Stimulated activated naive CD8-positive, alpha-beta T cell treated with anti-CD3 and anti-CD28 coated beads, Interleukin-15, amount 100 ng/mL, for 72 hours (primary cell): Measurements from ENCODE around the gene DLX5.

Experiments
- ATAC-seq: fragments of 150-1000 bp; cut with Tn5 transposase; 2 replicates; pipeline ENCODE4 v1.10.0; 2021; ENCODE audit warnings: mild to moderate bottlenecking, moderate library complexity
- DNase-seq, 2 donors: peaks; one replicate each; pipeline ENCODE4 v3.0.0; 2021 to 2022
- H3K27ac Mint-ChIP-seq, 2 donors: one replicate each; pipeline ENCODE4 v1.8.0; 2022; ENCODE audit warnings: mild to moderate bottlenecking in 2 of 2, mixed read lengths in 2 of 2, moderate library complexity in 2 of 2
- H3K27me3 Mint-ChIP-seq: one replicate; pipeline ENCODE4 v1.8.0; 2022; ENCODE audit warnings: mixed read lengths
- H3K4me1 Mint-ChIP-seq: one replicate; pipeline ENCODE4 v1.8.0; 2022; ENCODE audit warnings: mild to moderate bottlenecking, mixed read lengths
- H3K4me3 Mint-ChIP-seq, 2 donors: one replicate each; pipeline ENCODE4 v1.8.0; 2022; ENCODE audit warnings: mild to moderate bottlenecking in 2 of 2, mixed read lengths in 2 of 2, moderate library complexity in 1 of 2
- H3K9me3 Mint-ChIP-seq, 2 donors: one replicate each; pipeline ENCODE4 v1.8.0; 2022; ENCODE audit warnings: mixed read lengths in 2 of 2

Gene DLX5

DNA sequence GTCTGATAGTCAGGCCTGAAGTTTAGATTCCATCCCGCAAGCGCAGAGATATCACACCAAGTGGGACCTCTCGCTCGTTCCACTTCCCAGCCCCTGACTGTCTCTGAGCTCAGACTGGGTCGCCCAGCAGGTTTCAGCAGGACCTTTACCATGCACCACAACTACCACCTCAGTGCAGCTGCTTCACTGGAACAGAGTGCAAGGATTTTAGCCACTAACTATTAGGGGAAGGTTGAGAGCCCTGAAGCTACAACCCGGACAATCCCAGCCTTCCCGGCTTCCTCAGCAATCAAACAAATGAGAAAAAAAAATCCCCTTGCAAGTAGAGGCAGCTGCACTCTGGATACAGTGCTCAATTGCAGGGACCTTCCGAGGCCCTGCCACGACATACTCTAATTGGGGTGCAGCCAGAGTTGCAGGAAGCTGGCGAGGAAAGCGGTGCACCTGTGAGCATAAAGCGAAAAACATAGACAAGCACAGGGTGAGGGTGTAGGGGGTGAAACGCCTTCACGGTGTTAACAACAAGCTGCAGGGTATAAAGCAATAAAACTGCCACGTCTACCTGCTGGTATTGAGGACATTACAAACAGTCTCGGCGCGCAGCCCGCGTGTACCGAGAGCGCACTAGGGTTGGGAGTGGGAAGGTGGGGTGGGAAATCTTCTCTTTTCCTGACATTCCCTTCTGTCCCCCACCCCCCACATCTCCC lies 21.9 kb downstream of the DLX5 start:
- Mint-ChIP-seq H3K9me3 (no peaks in the 10 kb centered on the region), H3K27me3 (peaks cover 100% of the 10 kb centered on the region), H3K4me1 (peaks cover 38% of the 10 kb centered on the region), H3K4me3 (no peak overlapping the region), H3K27ac (no peak overlapping the region)
- no peak for DNase-seq
- no peak for ATAC-seq

DNA sequence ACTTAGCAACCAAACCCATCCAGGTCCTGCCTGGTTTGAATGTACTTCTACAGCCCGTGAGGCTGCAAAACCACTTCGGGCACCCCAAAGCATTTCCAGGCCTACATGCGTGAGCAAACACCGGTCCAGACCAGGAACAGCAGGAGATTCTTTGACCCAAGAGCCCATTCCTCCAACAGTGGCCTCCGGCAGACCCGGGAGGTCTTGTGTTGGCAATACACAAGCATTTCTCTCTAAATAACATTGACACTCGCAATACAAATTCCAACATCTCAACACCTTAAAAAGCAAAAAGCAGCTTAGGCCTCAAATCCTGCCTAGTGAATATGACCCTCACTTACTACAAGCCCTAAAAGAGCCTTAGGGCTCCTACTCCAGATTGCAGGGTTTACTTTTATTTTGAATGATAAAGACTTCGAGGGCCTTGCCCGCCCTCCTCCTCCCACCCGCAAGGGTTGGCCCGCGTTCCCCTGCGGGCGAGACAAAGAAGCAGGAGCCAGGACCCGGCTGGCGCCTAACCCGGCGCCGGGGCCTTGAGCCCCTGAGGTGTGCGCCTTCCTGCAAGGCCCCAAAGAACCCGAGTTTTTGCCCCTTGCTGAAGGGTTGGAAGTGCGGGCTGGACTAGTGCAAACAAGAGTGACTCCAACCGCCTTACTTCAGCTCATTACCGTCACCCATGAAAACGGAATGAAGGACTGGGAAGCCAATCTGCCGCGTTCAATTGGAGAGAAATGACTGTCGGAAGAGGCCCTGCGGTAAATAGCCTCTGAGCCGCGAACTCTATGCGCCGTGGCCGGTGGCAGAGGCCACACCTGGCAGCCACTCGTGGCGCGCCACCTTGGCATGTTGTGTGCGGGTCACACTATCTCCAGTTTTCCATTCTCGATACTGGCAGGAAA lies 22.7 kb downstream of the DLX5 start:
- Mint-ChIP-seq H3K9me3 (no peaks in the 10 kb centered on the region), H3K4me1 (peaks cover 34% of the 10 kb centered on the region), H3K4me3 (no peak overlapping the region), H3K27me3 (peaks cover 100% of the 10 kb centered on the region), H3K27ac (no peak overlapping the region)
- ATAC-seq, result no peak
- DNase-seq, result no peak

DNA sequence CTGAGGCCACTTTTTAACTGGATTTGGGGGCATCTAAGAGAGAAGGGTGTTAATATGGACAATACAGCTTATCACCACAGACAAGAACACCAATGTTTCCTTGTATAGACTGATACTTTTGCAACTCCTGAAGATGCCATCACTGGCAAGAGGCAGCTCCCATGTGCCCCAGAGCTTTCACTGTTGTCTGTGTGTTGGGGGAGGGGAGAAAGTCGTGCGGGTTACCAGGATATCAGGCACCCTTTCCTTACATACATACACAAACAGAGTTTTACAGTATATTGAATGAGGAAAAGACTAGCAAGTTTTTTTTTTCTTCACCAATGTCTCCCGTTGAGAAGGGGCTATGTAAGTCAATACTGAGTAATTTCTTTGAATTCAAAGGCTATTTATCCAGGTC lies 23.4 kb downstream of the DLX5 start:
- Mint-ChIP-seq H3K4me3 (no peak overlapping the region), H3K9me3 (no peaks in the 10 kb centered on the region), H3K4me1 (peaks cover 31% of the 10 kb centered on the region), H3K27ac (no peak overlapping the region), H3K27me3 (peaks cover 100% of the 10 kb centered on the region)
- ATAC-seq (no peak), DNase-seq (no peak)

DNA sequence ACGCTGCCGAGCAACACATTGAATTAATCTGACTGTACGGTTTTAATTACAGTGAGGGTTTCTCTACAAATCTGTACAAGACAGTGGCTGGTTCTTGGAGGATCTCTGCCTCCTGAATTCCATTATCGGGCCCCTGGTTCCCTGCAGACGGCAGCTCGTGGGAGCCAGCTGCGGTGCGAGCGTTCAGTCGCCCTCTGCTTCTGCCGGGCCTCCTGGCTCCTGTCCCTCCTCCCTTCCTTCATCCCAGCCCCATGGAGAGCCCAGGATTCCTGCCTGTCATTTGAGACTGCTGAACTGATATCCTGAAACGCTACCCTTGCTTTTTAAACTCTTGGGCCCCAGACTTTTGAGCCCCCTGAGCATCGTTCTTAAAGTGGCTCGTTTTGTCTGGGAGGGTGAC lies 25.9 kb downstream of the DLX5 start:
- H3K4me1 Mint-ChIP-seq, result peaks cover 21% of the 10 kb centered on the region
- ATAC-seq (no peak), DNase-seq (no peak)
- H3K27ac Mint-ChIP-seq, result no peak overlapping the region
- H3K27me3 Mint-ChIP-seq, result peaks cover 100% of the 10 kb centered on the region
- H3K9me3 Mint-ChIP-seq, result no peaks in the 10 kb centered on the region
- H3K4me3 Mint-ChIP-seq, result no peak overlapping the region

DNA sequence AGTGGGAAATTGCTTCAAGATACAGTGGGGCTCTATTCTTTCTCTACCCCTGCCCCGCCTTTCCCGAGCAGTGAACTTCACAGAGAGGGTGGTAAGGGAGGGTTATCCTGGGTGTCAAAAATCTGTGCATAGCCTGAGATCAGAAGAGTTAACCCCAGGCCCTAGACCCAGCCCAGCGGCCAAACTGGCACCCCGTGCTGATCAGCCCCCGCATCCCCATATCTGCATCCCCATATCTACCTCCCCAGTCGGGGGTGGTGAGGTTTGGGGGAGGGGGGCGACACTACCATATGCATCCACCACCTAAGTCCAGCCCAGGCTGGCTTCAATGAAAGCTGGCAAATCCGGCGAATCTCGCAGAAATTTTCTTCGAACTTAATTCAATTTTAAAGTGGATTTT lies 26.3 kb downstream of the DLX5 start:
- H3K27ac Mint-ChIP-seq, result no peak overlapping the region
- no peak for ATAC-seq
- no peak overlapping the region for H3K4me3 Mint-ChIP-seq
- peaks cover 100% of the 10 kb centered on the region for H3K27me3 Mint-ChIP-seq
- H3K4me1 Mint-ChIP-seq, result peaks cover 18% of the 10 kb centered on the region
- no peak for DNase-seq
- H3K9me3 Mint-ChIP-seq, result peaks cover 0 to under 1% of the 10 kb centered on the region in 2 donors

DNA sequence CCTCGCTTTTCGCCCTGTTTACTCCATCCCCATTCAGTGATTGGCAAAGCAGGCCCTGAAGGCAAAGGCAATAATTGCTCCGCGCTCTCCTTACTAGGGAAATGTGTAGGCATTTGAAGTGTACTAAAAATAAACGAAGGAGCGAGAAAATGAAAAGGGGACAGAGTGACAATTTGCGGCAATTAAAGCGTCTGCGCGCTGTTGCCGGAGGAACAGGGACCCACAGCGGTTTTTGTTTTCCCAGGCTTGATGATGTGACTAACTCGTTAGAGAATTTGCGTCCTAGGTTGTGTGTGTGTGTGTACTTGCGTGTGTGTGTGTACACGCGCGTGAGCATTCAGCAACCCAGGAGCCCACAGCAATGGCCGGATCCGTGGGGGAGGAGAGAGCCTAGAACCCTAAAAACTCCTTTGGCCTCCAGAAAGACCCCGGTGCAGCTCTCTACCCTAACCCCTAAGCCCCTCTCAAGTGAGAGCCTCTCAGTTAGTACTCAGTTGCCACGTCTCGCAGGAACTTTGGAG lies 27.1 kb downstream of the DLX5 start:
- no peak for DNase-seq
- H3K9me3 Mint-ChIP-seq, result peaks cover 6 to 8% of the 10 kb centered on the region in 2 donors
- H3K27me3 Mint-ChIP-seq, result peaks cover 100% of the 10 kb centered on the region
- ATAC-seq, result no peak
- H3K4me3 Mint-ChIP-seq, result no peak overlapping the region
- H3K27ac Mint-ChIP-seq, result no peak overlapping the region
- peaks cover 17% of the 10 kb centered on the region for H3K4me1 Mint-ChIP-seq

DNA sequence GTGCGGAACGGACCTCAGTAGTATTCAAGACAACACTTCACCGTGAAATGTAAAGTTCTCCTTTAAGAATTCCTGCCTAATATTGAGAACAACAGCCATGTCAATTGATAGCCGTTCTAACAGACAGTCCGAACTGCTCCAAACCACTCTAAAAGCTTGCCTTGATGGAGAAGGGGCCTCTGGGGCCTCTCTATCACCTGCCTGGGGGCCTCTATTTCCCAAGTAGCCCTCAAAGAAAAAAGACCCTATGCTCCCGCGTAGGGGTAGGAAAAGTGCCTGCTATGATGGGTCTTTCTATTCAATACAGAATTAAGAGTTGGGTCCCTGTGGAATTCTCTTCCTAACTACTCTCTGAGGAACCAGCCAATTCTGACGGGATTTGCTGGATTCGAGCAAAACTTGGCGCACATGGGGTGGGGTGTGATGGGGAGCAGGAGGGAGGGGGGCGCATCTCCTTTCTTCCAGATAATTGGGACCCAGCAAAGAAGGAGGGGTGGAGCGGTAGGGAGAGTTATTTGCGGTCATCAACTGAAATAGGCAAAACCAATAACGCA lies 27.6 kb downstream of the DLX5 start:
- H3K4me3 Mint-ChIP-seq, result no peak overlapping the region

DNA sequence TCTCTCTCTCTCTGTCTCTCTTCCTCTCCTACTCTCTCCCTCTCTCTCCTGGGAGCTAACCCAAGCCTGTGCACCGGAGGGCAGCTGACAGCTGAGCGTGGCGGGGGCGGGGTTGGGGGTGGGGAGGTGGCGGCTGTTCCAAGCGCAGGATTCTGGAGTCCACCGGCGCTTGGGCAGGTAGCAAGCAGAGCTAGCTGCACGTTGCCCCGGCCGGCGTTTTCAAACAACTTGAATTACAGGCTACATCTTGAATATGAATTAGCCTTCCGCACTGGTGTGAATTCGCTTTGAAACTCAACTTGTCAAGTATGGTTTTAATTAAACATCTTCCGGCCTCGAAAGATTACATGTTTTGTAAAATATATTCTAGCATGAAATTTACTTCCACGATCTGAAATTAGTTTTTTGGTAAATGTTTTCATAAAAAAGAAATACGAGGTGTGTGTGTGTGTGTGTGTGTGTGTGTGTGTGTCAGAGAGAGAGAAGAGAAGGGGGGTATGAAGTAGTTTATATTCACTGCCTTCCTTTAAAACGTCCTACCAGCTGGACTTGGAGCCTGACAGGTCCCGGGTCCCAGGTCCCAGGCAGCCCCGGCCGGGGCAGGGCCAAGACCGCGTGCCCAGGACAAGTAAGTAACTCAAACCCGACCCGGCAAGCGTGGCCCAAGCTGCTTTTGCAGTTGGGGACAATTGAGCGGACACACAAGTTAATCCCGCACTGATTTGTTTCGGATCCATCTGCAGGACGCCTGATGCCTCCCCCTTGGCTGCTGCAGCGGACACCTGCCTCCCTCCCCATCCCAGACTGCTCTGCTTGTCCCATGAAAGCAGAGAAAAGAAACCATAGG lies 28.3 kb downstream of the DLX5 start:
- Mint-ChIP-seq H3K27ac (no peak overlapping the region), H3K27me3 (peaks cover 100% of the 10 kb centered on the region), H3K9me3 (peaks cover 6 to 12% of the 10 kb centered on the region in 2 donors), H3K4me1 (peaks cover 24% of the 10 kb centered on the region), H3K4me3 (no peak overlapping the region)
- ATAC-seq (no peak), DNase-seq (no peak)

More for the DNA sequence above, 27.6 kb downstream of the DLX5 start:
- Mint-ChIP-seq H3K27me3 (peaks cover 100% of the 10 kb centered on the region), H3K27ac (no peak overlapping the region), H3K4me1 (peaks cover 21% of the 10 kb centered on the region), H3K9me3 (peaks cover 6 to 12% of the 10 kb centered on the region in 2 donors)
- no peak for DNase-seq
- ATAC-seq, result no peak

DNA sequence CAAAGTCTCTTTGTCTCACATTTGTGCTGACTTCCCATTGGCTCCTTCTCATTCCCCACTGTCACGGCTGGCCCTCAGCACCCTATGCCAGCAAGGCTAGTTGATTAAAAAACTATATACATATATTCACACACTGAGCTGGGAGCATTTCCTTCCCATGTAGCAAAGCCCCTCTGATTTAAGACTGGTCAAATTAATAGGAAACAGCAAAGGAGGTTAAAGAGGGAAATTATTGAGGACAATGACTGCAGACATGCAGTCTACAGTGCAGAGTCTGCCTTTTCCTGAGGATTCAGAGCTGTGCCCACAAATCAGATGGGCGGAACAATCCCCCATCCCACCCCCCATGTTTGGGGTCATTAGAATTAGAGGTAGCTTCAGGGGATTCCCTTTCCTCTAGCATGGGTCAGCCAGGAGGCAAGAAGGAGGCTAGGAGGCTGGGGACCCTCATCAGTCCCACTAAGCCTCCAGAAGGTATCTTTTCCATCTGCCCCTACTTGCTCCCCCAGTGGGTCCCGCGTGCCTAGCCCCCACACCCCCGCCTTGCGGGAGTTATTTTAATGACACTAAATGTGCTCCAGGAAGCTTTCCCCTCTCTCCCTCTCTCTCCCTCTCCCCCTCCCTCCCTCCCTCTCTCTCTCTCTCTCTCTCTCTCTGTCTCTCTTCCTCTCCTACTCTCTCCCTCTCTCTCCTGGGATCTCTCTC lies 29.1 kb downstream of the DLX5 start:
- H3K27me3 Mint-ChIP-seq, result peaks cover 100% of the 10 kb centered on the region
- H3K27ac Mint-ChIP-seq, result no peak overlapping the region
- ATAC-seq, result no peak

DNA sequence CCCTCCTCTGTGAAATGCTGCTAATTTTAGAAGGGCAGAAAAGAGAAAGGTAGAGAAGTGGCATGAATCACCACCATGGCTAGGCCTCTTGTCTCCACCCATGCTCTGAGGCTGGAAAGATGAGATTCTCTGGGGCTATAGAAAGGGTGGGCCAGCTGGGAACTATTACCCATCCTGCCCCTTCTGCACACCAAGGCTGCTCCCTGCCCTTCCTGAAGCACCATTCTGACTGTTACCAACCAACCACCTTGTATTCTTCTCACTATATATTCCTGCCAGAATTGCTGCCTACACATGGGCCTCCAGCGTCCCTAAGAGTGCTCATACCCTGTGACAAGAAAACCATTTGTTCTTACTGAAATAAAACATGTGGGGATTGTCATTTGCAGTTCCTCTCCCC lies 30.7 kb downstream of the DLX5 start:
- Mint-ChIP-seq H3K9me3 (peaks cover 6 to 22% of the 10 kb centered on the region in 2 donors), H3K4me1 (peaks cover 30% of the 10 kb centered on the region), H3K4me3 (no peak overlapping the region), H3K27ac (no peak overlapping the region), H3K27me3 (peaks cover 100% of the 10 kb centered on the region)
- ATAC-seq (no peak), DNase-seq (no peak)

More for the DNA sequence above, 29.1 kb downstream of the DLX5 start:
- H3K4me1 Mint-ChIP-seq, result peaks cover 24% of the 10 kb centered on the region
- H3K9me3 Mint-ChIP-seq, result peaks cover 6 to 12% of the 10 kb centered on the region in 2 donors
- no peak for DNase-seq
- H3K4me3 Mint-ChIP-seq, result no peak overlapping the region

DNA sequence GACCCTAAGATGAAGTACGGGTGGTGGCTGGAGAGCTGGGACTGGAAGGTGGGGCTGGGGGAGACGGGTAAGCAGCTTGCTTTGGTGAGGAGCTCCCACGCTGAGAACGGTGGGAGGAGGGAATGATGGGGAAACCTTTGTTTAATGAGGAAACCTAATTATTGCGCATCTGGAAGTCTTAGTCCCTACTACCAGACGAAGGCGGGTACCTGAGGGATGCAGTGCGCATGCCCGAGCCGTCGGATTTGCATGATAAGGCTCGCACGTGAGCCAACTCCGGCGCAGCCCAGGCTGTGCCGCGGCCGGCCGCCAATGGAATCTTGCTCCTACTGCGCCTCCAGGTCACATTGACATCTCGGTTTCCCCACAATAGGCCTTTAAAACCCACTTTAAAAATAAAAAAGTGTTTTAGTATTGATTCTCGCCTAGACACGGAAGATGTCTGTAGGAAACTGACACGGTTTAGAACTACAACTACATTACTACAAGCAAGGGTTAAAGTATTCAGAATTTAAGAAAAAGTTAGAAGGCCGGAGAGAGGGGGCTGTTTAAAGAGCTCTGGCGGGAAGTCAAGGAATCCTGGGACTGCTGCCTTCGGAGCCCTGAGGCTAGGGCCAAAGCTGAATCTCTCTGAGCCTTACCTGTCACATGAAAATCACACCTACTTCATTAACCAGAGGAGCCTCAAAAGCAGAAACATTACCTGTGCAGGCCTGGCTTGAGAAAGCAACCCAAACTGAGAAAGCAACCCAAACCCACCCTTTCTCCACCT lies 31.4 kb downstream of the DLX5 start:
- peaks cover 6 to 22% of the 10 kb centered on the region in 2 donors for H3K9me3 Mint-ChIP-seq
- ATAC-seq (no peak), DNase-seq (no peak)
- peaks cover 100% of the 10 kb centered on the region for H3K27me3 Mint-ChIP-seq
- peak overlapping the region in 1 of 2 donors; percentile 63 for H3K27ac Mint-ChIP-seq
- no peak overlapping the region for H3K4me3 Mint-ChIP-seq
- H3K4me1 Mint-ChIP-seq, result peaks cover 30% of the 10 kb centered on the region

DNA sequence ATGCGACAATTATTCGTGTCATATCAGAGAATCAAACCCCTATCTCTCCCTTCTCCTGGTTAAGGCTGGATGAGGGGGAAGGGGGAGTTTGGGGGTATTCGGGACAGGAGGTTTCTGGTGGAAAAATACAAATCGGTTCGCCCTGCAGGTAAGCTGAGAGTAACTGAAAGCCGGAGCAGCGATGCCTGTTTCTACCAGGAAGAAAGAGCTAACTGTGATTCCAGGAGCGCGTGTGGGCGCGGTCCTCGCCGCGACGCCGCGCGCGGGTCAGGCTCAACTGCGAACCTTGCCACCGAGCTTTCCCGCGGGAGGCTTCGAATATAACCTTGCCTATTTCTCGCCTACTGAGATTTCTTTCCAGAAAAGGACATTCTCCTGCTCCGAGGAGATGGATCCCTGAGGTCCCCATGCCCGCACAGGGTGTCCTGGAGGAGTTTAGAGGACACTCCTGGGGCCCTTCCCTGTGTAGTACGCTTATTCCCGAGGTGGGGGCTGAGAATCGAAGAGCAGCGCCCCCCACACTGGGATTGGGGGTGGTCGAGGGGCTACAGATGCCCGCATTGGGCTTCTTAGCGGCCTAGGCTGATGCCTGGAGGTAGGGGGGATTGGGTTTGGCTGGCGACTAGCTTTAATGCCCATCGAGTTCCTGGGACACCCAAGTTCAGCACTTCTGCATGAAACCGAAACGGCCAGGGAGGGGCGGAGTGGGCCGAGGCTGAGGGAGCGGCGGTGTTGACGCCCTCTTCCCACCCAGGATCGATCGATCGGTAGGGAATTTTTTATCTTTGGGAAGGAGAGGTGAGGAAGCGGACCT lies 32.2 kb downstream of the DLX5 start:
- H3K27ac Mint-ChIP-seq, result no peak overlapping the region
- no peak for DNase-seq
- peaks cover 99% of the 10 kb centered on the region for H3K27me3 Mint-ChIP-seq
- no peak for ATAC-seq
- peaks cover 30% of the 10 kb centered on the region for H3K4me1 Mint-ChIP-seq
- peaks cover 6 to 22% of the 10 kb centered on the region in 2 donors for H3K9me3 Mint-ChIP-seq
- no peak overlapping the region for H3K4me3 Mint-ChIP-seq

DNA sequence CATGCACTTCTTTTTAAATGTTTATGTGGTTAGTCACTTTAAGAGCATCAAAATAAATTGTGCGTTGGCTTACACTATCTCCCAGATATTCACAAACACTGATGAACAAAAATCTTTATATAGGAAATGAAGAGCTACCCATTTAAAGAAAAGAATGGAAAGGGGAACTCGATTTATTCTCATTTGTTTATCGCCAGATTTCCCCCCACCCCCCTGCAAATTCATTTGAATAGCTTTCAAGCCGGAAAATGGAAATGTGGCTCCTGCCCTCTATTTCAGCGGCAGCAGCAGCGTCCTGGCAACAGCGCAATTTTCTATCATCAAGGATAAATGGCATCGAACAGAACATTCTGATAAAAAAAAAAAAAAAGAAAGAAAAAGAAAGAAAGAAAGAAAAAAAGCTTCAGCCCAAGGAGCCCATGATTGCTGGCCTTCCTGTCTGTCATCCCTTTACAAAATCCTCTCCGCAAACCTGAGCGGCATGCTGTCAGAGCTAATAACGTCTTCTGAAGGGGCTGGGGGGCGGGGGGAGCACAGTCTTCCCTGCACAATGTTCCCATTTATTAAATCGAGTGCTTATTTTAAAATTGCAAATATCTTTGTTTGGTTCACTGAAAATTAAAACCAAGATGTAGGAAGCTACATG lies 33.0 kb downstream of the DLX5 start:
- Mint-ChIP-seq H3K27me3 (peaks cover 92% of the 10 kb centered on the region), H3K4me3 (no peak overlapping the region), H3K4me1 (peaks cover 26% of the 10 kb centered on the region), H3K9me3 (peaks cover 6 to 22% of the 10 kb centered on the region in 2 donors), H3K27ac (no peak overlapping the region)
- DNase-seq (no peak), ATAC-seq (no peak)
